Endothelial cell of umbilical vein (primary cell): Measurements from ENCODE around the gene BUB1B.

Experiments
- EZH2 ChIP-seq: IDR thresholded peaks from 2 replicates; pipeline ENCODE4 v1.6.1; 2012; ENCODE audit warnings: borderline replicate concordance, low read depth, mild to moderate bottlenecking, moderate library complexity, low read length, inconsistent platforms; ENCODE audit not compliant: severe bottlenecking
- POLR2AphosphoS5 ChIP-seq: IDR thresholded peaks from 2 replicates; pipeline ENCODE4 v1.6.1; 2012; ENCODE audit warnings: low read depth, mild to moderate bottlenecking, control low read depth, low read length, moderate library complexity; ENCODE audit not compliant: insufficient read depth
- TF ChIP-seq, protein P1 (sequence below), 2 donors: IDR thresholded peaks; 1 replicate in 1 of 2; 2 replicates in 1 of 2; pipeline ENCODE4 v1.5.1; 2011; ENCODE audit warnings: low read length in 2 of 2, mild to moderate bottlenecking in 2 of 2, moderate library complexity in 2 of 2, control low read depth in 1 of 2, inconsistent platforms in 1 of 2, low read depth in 1 of 2; ENCODE audit not compliant: insufficient read depth in 1 of 2; ENCODE audit errors: extremely low read depth in 1 of 2

- TF ChIP-seq, protein P1, sequence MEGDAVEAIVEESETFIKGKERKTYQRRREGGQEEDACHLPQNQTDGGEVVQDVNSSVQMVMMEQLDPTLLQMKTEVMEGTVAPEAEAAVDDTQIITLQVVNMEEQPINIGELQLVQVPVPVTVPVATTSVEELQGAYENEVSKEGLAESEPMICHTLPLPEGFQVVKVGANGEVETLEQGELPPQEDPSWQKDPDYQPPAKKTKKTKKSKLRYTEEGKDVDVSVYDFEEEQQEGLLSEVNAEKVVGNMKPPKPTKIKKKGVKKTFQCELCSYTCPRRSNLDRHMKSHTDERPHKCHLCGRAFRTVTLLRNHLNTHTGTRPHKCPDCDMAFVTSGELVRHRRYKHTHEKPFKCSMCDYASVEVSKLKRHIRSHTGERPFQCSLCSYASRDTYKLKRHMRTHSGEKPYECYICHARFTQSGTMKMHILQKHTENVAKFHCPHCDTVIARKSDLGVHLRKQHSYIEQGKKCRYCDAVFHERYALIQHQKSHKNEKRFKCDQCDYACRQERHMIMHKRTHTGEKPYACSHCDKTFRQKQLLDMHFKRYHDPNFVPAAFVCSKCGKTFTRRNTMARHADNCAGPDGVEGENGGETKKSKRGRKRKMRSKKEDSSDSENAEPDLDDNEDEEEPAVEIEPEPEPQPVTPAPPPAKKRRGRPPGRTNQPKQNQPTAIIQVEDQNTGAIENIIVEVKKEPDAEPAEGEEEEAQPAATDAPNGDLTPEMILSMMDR (IDR thresholded peaks at IDR 0.05; ENCODE audit: extremely low read depth in 1 of 2, insufficient read depth in 1 of 2, low read depth in 1 of 2, low read length in 2 of 2), result no peak
- TF ChIP-seq EZH2 (no peak), POLR2AphosphoS5 (no peak)
Measured at GRCh38 chr15:40259021-40259420, 98.2 kb downstream of the BUB1B start.
